Hepatocyte (in vitro differentiated cells): ENCODE data around the gene QRICH1.

ENCODE experiments used
- EZH2 ChIP-seq: fragments of 200-600 bp; sonication (generic); IDR thresholded peaks from 2 replicates; pipeline ENCODE4 v1.6.1; 2016; ENCODE audit warnings: antibody characterized with exemption, mild to moderate bottlenecking, borderline replicate concordance
- EZH2phosphoT487 ChIP-seq: fragments of 200-600 bp; sonication (generic); IDR thresholded peaks from one replicate; pipeline ENCODE4 v1.6.1; 2018; ENCODE audit warnings: antibody characterized with exemption, mild to moderate bottlenecking, low read depth, moderate library complexity; ENCODE audit not compliant: unreplicated experiment, severe bottlenecking
- TF ChIP-seq, protein P1 (sequence below): fragments of 200-600 bp; sonication (generic); IDR thresholded peaks from 2 replicates; pipeline ENCODE4 v1.5.1; 2016; ENCODE audit warnings: antibody characterized with exemption, mild to moderate bottlenecking; ENCODE audit not compliant: poor library complexity

DNA sequence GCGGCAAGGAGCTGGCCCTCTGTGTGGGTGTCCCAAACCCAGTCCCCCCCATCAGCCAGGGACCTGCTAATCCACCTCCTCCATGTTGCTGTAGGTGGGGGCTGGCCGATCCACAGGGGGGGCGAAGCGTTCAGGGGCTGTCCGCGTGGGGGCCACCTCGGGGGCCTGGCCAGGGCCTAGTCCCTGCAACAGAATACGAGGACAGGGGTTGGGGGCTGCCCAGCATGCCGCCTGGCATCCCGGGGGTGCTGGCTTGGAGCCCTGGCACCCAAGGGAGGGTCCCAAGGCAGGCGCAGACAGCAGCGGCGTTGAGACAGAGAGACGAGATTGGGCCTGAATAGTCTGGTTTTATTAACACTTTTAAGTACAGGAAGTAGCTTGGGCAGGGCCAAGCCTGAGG is 14.5 kb upstream of the QRICH1 start:
- TF ChIP-seq EZH2phosphoT487, result no peak
- TF ChIP-seq, protein P1, sequence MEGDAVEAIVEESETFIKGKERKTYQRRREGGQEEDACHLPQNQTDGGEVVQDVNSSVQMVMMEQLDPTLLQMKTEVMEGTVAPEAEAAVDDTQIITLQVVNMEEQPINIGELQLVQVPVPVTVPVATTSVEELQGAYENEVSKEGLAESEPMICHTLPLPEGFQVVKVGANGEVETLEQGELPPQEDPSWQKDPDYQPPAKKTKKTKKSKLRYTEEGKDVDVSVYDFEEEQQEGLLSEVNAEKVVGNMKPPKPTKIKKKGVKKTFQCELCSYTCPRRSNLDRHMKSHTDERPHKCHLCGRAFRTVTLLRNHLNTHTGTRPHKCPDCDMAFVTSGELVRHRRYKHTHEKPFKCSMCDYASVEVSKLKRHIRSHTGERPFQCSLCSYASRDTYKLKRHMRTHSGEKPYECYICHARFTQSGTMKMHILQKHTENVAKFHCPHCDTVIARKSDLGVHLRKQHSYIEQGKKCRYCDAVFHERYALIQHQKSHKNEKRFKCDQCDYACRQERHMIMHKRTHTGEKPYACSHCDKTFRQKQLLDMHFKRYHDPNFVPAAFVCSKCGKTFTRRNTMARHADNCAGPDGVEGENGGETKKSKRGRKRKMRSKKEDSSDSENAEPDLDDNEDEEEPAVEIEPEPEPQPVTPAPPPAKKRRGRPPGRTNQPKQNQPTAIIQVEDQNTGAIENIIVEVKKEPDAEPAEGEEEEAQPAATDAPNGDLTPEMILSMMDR, result no peak
- TF ChIP-seq EZH2, result no peak
